Sigmoid colon (tissue), 4 donors: ENCODE measurements around the gene GSTCD.

Source experiments
- CTCF ChIP-seq, 4 experiments: fragments of 450-650 bp in 3 of 4; fragments of 200-600 bp in 1 of 4; IDR thresholded peaks; one replicate each; pipeline ENCODE4 v1.5.1; 2016 to 2019; ENCODE audit warnings: antibody characterized with exemption in 4 of 4, mild to moderate bottlenecking in 3 of 4, moderate library complexity in 2 of 4
- EP300 ChIP-seq, 4 donors: sonication (generic); formaldehyde crosslinking; IDR thresholded peaks; one replicate each; pipeline ENCODE4 v1.6.1; 2017; ENCODE audit warnings: antibody characterized with exemption in 4 of 4
- POLR2A ChIP-seq, 2 donors: fragments of 450-650 bp; IDR thresholded peaks; one replicate each; pipeline ENCODE4 v1.6.1; 2016; ENCODE audit warnings: antibody characterized with exemption in 2 of 2, mild to moderate bottlenecking in 2 of 2, moderate library complexity in 2 of 2
- POLR2AphosphoS5 ChIP-seq, 4 donors: sonication (generic); formaldehyde crosslinking; IDR thresholded peaks; one replicate each; pipeline ENCODE4 v1.6.1; 2017; ENCODE audit warnings: antibody characterized with exemption in 4 of 4

DNA sequence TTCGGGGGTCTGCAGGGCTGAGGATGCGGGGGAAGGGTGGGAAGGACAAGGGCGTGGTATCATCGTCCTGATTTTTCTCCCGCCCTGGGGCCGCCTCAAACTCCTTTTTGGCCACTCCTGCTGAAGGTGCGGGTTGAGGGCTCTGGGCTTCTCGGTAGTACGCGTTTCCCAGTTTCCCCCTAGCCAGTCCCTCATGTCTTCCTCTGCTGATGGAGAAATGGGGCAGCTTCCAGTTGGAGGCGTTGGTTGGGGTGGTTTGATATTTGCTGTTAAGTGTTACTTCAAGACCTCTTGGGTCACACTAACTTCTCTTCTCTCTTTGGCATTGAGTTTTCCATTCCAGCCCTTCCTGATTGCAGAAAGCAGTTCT lies 482 bp downstream of the GSTCD start:
- no peak for TF ChIP-seq CTCF (IDR thresholded peaks at IDR 0.05)
- no peak for TF ChIP-seq POLR2AphosphoS5 (IDR thresholded peaks at IDR 0.05)
- TF ChIP-seq EP300 (IDR thresholded peaks at IDR 0.05): no peak
- no peak for TF ChIP-seq POLR2A (IDR thresholded peaks at IDR 0.05)
